Measurements from ENCODE around the gene ARHGAP12. TPM values are rescaled to one million over a fixed set of nuclear protein-coding genes. Genes with fewer than 3 reads are reported as not detected.
A peak's percentile ranks its signal among the peaks of the same experiment; 100 is the strongest.

ARHGAP12 gene
- total RNA-seq, 2 donors from 2014 or later, result 22.6 to 28.2 TPM

DNA sequence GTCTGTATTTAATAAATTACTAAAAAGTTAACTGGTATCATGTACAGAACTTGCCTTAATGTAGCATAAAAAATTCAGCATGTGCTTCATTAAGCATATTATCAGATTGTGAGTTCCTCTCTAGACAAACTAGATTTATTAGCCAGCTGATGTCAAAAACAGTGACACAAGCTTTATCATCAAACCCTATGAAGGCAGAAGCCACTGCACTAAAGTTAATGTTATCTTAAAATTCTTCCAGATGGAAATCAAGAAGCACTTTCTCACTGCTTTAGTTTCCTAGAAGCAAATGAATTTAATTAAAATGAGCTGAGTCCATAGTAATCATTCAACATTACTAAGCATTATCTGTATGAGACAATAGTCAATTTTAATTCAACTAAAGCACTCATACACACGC, 96.4 kb downstream of the ARHGAP12 start:
- Mint-ChIP-seq H3K27me3 (no peaks in the 10 kb centered on the region), H3K4me1 (peaks cover 9% of the 10 kb centered on the region), H3K4me3 (no peak overlapping the region), H3K36me3 (ENCODE audit: low read depth) (peaks cover 5% of the 10 kb centered on the region), H3K27ac (no peak overlapping the region)
- ATAC-seq, result no peak
- H3K9me3 ChIP-seq (ENCODE audit: control insufficient read depth, low read length, poor library complexity, severe bottlenecking), result no peaks in the 10 kb centered on the region
- no peak for DNase-seq

DNA sequence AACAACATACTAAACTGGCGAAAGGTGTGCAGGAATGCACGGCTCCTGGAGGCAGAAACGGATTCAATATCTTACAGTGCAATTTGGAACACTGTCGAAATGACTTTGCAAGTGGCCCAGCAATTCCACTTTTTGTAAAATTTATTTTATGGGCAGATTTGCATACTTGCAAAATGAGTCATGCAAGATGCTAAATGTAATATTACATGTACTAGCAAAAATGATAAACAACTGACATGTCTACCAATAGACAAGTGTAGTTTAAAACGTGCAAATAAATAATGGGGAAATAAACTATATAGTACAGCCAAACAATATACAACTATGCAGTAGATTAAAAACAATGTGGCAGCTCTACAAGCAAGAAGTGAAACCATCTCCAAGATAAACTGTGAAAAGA, 97.7 kb downstream of the ARHGAP12 start:
- Mint-ChIP-seq H3K36me3 (ENCODE audit: low read depth) (peaks cover 3% of the 10 kb centered on the region), H3K4me3 (no peak overlapping the region), H3K27ac (no peak overlapping the region), H3K4me1 (peaks cover 6% of the 10 kb centered on the region), H3K27me3 (no peaks in the 10 kb centered on the region)
- no peak for ATAC-seq
- no peaks in the 10 kb centered on the region for H3K9me3 ChIP-seq (ENCODE audit: control insufficient read depth, low read length, poor library complexity, severe bottlenecking)
- no peak for DNase-seq

DNA sequence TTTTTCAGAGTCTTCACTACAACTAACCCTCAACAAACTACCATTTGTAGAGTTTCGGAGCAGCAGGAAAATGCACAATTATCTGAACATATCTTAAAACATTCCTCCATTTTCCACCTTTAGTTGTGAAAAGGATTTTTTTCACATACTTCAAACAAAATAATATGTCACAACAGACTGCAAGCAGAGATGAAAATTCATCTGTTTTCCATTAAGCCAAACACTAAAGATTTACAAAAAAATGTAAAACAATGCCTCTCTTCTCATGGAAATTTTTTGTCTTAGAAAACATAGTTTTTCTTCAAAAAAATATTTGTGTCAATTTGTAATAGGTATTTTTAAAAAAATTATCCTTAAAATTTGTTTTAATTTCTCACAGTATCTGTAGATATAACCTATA, 98.9 kb downstream of the ARHGAP12 start:
- Mint-ChIP-seq H3K36me3 (ENCODE audit: low read depth) (peaks cover 3% of the 10 kb centered on the region), H3K4me1 (peaks cover 6% of the 10 kb centered on the region), H3K4me3 (no peak overlapping the region), H3K27me3 (no peaks in the 10 kb centered on the region), H3K27ac (no peak overlapping the region)
- no peak for DNase-seq
- H3K9me3 ChIP-seq (ENCODE audit: control insufficient read depth, low read length, poor library complexity, severe bottlenecking), result no peaks in the 10 kb centered on the region
- ATAC-seq, result no peak

DNA sequence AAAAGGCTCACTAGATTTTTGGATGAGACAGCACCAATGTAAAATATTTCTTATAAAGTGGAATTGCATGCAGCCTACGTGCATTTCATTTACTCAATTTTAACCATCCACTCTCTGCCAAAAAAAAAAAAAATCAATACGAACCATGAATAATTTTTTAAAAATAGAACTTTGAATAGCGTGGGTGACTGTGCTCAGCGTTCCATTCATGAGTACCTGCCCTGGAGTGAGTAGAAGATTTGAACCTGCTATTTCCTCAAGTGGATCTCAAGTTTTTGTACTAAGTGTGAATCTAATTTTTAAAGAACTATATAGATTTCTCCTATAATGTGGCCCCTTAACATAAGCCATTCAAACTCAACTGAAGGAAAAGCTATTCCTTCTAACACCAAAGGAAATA, 105.3 kb downstream of the ARHGAP12 start:
- H3K27ac Mint-ChIP-seq, result no peak overlapping the region

DNA sequence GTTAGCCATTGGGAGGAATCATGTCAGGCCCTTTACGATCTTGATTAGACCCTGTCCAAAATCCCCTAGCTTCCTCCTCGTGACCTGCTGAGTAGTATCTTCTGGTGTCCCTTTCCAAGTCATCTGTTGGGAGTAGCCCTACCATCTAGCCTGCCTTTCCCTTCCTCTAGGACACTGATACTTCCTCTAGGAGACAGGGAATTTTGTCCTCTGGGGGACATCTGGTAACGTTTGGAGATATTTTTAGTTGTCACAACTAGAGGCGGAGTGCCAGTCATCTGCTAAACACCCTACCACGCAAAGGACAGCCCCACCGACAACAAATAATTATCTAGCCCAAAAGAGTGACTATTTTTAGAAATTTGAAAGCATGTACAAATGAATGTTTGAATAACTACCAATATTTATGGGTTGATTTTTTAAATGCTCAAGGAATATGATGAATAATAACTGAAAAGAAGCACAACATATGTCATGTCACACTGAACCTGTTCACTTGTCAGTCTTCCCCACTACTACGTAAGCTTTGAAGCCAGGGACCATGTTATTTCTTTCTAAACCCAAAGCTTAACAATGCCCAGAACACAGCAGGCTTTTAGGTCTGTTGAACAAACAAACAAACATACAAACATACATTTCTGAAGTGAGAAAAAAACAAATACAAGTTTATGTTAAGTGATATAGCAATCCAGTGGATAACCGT, 105.9 kb downstream of the ARHGAP12 start:
- Mint-ChIP-seq H3K4me3 (no peak overlapping the region), H3K4me1 (peaks cover 3% of the 10 kb centered on the region), H3K27me3 (no peaks in the 10 kb centered on the region), H3K27ac (no peak overlapping the region), H3K36me3 (ENCODE audit: low read depth) (peaks cover 2% of the 10 kb centered on the region)
- DNase-seq (no peak), ATAC-seq (no peak)
- H3K9me3 ChIP-seq (ENCODE audit: control insufficient read depth, low read length, poor library complexity, severe bottlenecking), result no peaks in the 10 kb centered on the region

More for the DNA sequence above, 105.3 kb downstream of the ARHGAP12 start:
- peaks cover 3% of the 10 kb centered on the region for H3K4me1 Mint-ChIP-seq
- ATAC-seq, result no peak
- H3K9me3 ChIP-seq (ENCODE audit: control insufficient read depth, low read length, poor library complexity, severe bottlenecking), result no peaks in the 10 kb centered on the region
- peaks cover 2% of the 10 kb centered on the region for H3K36me3 Mint-ChIP-seq (ENCODE audit: low read depth)
- no peaks in the 10 kb centered on the region for H3K27me3 Mint-ChIP-seq
- H3K4me3 Mint-ChIP-seq, result no peak overlapping the region
- no peak for DNase-seq

DNA sequence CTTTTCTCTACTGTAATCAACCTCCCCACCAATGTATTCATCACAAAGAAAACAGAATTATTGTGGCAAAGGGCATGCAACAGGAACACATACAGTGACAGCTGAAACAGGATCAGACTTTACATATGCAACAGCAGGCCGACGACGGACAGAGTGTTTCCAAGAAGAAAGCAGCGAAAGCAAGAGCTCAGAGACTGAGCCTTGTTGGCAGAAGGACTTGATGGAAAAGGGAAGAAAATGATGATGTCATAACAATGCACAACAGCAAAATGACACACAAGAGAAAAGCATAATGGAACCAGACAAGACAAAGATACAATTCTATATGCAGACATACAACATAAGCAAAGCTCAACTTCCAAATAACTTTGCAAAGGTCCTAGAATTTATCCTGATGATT, 106.5 kb downstream of the ARHGAP12 start:
- H3K4me3 Mint-ChIP-seq, result no peak overlapping the region
- no peaks in the 10 kb centered on the region for H3K9me3 ChIP-seq (ENCODE audit: control insufficient read depth, low read length, poor library complexity, severe bottlenecking)
- H3K27me3 Mint-ChIP-seq, result no peaks in the 10 kb centered on the region
- no peak for ATAC-seq
- peaks cover 2% of the 10 kb centered on the region for H3K36me3 Mint-ChIP-seq (ENCODE audit: low read depth)
- peaks cover 3% of the 10 kb centered on the region for H3K4me1 Mint-ChIP-seq
- no peak for DNase-seq
- no peak overlapping the region for H3K27ac Mint-ChIP-seq

GRCh38 chr10:31820778-31821369, 107.8 kb downstream of the ARHGAP12 start:
- no peak for DNase-seq
- Mint-ChIP-seq H3K4me3 (no peak overlapping the region), H3K4me1 (peaks cover 3% of the 10 kb centered on the region), H3K27me3 (no peaks in the 10 kb centered on the region), H3K27ac (no peak overlapping the region), H3K36me3 (ENCODE audit: low read depth) (peaks cover 2% of the 10 kb centered on the region)
- H3K9me3 ChIP-seq (ENCODE audit: control insufficient read depth, low read length, poor library complexity, severe bottlenecking), result no peaks in the 10 kb centered on the region
- no peak for ATAC-seq

- Mint-ChIP-seq H3K36me3 (ENCODE audit: low read depth) (peaks cover 2% of the 10 kb centered on the region), H3K4me3 (no peak overlapping the region), H3K27ac (no peak overlapping the region), H3K4me1 (peaks cover 3% of the 10 kb centered on the region), H3K27me3 (no peaks in the 10 kb centered on the region)
- no peaks in the 10 kb centered on the region for H3K9me3 ChIP-seq (ENCODE audit: control insufficient read depth, low read length, poor library complexity, severe bottlenecking)
- DNase-seq (no peak), ATAC-seq (no peak)
These were observed 108.5 kb downstream of the ARHGAP12 start for GRCh38 chr10:31820096-31820495.

DNA sequence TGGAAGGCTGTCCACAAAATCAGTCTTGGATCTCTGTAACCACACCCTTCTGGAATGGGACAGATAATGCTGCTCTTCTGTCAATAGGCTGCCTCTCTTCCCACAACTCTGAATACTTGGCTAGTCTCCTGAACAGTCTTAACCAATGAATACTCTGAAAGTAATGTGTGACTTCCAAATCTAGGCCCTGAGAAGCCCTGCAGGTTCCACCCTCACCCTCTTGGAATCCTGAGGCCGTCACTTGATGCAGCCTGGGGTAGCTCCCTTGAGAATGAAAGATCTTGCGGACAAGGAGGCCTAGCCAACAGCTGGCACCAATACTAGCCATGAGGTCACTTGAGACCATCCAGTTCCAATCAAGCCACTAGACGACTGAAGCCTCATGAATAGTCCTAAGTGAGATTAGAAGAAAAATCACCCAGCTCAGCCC, 109.2 kb downstream of the ARHGAP12 start:
- no peak overlapping the region for H3K27ac Mint-ChIP-seq
- peaks cover 2% of the 10 kb centered on the region for H3K36me3 Mint-ChIP-seq (ENCODE audit: low read depth)
- H3K4me3 Mint-ChIP-seq, result no peak overlapping the region

DNA sequence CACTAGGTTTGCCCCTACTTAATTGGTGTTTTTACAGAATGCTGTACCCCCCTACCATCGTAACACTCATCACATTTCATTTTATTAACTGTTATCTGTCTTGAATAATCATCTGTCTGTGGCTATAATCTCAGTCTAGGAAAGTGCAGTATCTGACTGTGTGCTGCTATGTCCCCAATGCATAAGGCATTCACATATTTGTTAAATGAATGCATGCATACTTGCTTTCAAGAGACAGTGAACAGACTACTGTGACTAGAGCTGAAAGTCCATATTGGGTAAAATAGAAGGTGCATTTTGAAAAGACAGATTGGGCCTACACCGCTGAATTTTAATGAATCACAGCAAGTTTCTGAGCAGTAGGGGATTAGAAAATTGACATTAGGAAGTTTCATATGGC, 112.3 kb downstream of the ARHGAP12 start:
- H3K27ac Mint-ChIP-seq, result no peak overlapping the region
- no peaks in the 10 kb centered on the region for H3K4me1 Mint-ChIP-seq
- ATAC-seq, result no peak

More for the DNA sequence above, 109.2 kb downstream of the ARHGAP12 start:
- Mint-ChIP-seq H3K27me3 (no peaks in the 10 kb centered on the region), H3K4me1 (peaks cover 3% of the 10 kb centered on the region)
- DNase-seq (no peak), ATAC-seq (no peak)
- no peaks in the 10 kb centered on the region for H3K9me3 ChIP-seq (ENCODE audit: control insufficient read depth, low read length, poor library complexity, severe bottlenecking)

GRCh38 chr10:31808258-31809218, 120.1 kb downstream of the ARHGAP12 start:
- no peak for DNase-seq
- peaks cover 3% of the 10 kb centered on the region for H3K4me1 Mint-ChIP-seq

More for the DNA sequence above, 112.3 kb downstream of the ARHGAP12 start:
- no peak for DNase-seq
- Mint-ChIP-seq H3K27me3 (no peaks in the 10 kb centered on the region), H3K36me3 (ENCODE audit: low read depth) (no peaks in the 10 kb centered on the region), H3K4me3 (no peak overlapping the region)
- H3K9me3 ChIP-seq (ENCODE audit: control insufficient read depth, low read length, poor library complexity, severe bottlenecking), result no peaks in the 10 kb centered on the region

DNA sequence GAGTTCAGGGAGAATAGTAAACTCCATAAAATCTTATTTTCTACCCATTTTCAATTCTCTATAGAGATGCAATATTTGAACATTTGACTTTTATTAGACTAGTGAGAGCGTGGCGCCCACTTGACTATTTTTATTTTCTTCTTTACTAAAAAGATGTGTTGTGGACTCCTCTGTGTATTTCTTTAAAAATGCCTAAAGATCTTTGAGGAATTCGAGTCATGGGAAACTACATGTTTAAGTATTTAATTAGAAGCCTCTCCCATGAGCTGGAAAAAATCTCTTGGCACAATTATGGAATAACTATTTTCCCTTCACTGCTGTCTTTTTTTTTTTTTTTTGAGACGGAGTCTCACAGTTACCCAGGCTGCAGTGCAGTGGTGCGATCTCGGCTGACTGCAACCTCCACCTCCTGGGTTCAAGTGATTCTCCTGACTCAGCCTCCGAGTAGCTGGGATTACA, 124.2 kb downstream of the ARHGAP12 start:
- ATAC-seq (no peak), DNase-seq (no peak)
- Mint-ChIP-seq H3K4me3 (no peak overlapping the region), H3K36me3 (ENCODE audit: low read depth) (peaks cover 4% of the 10 kb centered on the region), H3K4me1 (peaks cover 3% of the 10 kb centered on the region), H3K27ac (no peak overlapping the region), H3K27me3 (no peaks in the 10 kb centered on the region)
- H3K9me3 ChIP-seq (ENCODE audit: control insufficient read depth, low read length, poor library complexity, severe bottlenecking), result no peaks in the 10 kb centered on the region

More at GRCh38 chr10:31808258-31809218, 120.1 kb downstream of the ARHGAP12 start:
- peaks cover 7% of the 10 kb centered on the region for H3K36me3 Mint-ChIP-seq (ENCODE audit: low read depth)
- no peaks in the 10 kb centered on the region for H3K9me3 ChIP-seq (ENCODE audit: control insufficient read depth, low read length, poor library complexity, severe bottlenecking)
- no peaks in the 10 kb centered on the region for H3K27me3 Mint-ChIP-seq
- peak; percentile 68 for ATAC-seq
- no peak overlapping the region for H3K4me3 Mint-ChIP-seq
- peak overlapping the region; percentile 63 for H3K27ac Mint-ChIP-seq
